NCI-H128 (cell line): ENCODE results near the gene LMTK3.

Experiments used
- DNase-seq: peaks from one replicate; lab custom pipeline; 2025; ENCODE audit not compliant: unreplicated experiment; lab: John Stamatoyannopoulos, UW

Gene LMTK3

GRCh38 chr19:48509467-48510194 is 2.0 kb downstream of the LMTK3 start:
- DNase-seq = no peak

GRCh38 chr19:48508729-48509411 is 2.8 kb downstream of the LMTK3 start:
- no peak for DNase-seq

- no peak for DNase-seq
These were observed 3.7 kb downstream of the LMTK3 start for GRCh38 chr19:48507911-48508439.

- DNase-seq = no peak
These were observed 5.4 kb downstream of the LMTK3 start for GRCh38 chr19:48506138-48506733.

- DNase-seq = no peak
These were observed 9.2 kb downstream of the LMTK3 start for GRCh38 chr19:48502350-48503018.

GRCh38 chr19:48501494-48502349 is 9.9 kb downstream of the LMTK3 start:
- DNase-seq = peak; percentile 53

- DNase-seq = no peak
These were observed 10.7 kb downstream of the LMTK3 start for GRCh38 chr19:48500830-48501493.

GRCh38 chr19:48499316-48500090 is 12.1 kb downstream of the LMTK3 start:
- no peak for DNase-seq

GRCh38 chr19:48498595-48499311 is 12.9 kb downstream of the LMTK3 start:
- DNase-seq = no peak

GRCh38 chr19:48497728-48498594 is 13.7 kb downstream of the LMTK3 start:
- DNase-seq = no peak

- DNase-seq = no peak
These were observed 14.5 kb downstream of the LMTK3 start for GRCh38 chr19:48496959-48497727.

- no peak for DNase-seq
These were observed 16.2 kb downstream of the LMTK3 start for GRCh38 chr19:48495396-48495795.

- no peak for DNase-seq
These were observed 17.8 kb downstream of the LMTK3 start for GRCh38 chr19:48493718-48494401.

- DNase-seq = no peak
These were observed 18.5 kb downstream of the LMTK3 start for GRCh38 chr19:48492925-48493717.

- DNase-seq = no peak
These were observed 19.9 kb downstream of the LMTK3 start for GRCh38 chr19:48491793-48492123.
